HG02884 (cell line): ENCODE measurements around the gene CAMK1.
"Not testable (repeated sequence)": the region's sequence is repeated elsewhere in the genome, so short reads cannot be mapped to it uniquely, and the experiment has no call there.

Source experiments
- ATAC-seq: cut with Tn5 transposase; IDR thresholded peaks from one replicate; pipeline ENCODE4 v1.9.1; 2021; ENCODE audit warnings: mild to moderate bottlenecking, moderate library complexity; ENCODE audit not compliant: unreplicated experiment

CAMK1 gene

GRCh38 chr3:9776896-9777693, 7.3 kb upstream of the CAMK1 start:
- no peak for ATAC-seq

- not testable (repeated sequence) for ATAC-seq
Measured at GRCh38 chr3:9771007-9771406, 1.3 kb upstream of the CAMK1 start.

- no peak for ATAC-seq
Measured at GRCh38 chr3:9770276-9770812, 597 bp upstream of the CAMK1 start.

DNA sequence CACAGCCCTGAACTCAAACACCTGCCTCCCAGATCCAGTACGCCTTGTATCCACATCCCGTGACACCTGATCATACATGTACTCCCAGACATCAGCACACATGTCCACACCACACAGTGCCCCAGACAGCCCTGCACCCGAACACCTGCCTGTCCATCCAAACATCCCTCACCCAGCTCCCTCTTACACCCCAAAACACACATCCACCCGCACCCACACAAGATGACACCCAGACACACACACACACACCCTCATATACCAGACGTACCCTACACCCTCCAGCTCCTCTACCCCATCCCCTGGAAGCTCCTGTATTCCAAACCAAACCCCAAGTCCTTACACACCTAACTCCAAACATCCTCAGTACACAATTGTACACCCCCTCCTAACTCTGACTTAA, 735 bp downstream of the CAMK1 start:
- no peak for ATAC-seq

DNA sequence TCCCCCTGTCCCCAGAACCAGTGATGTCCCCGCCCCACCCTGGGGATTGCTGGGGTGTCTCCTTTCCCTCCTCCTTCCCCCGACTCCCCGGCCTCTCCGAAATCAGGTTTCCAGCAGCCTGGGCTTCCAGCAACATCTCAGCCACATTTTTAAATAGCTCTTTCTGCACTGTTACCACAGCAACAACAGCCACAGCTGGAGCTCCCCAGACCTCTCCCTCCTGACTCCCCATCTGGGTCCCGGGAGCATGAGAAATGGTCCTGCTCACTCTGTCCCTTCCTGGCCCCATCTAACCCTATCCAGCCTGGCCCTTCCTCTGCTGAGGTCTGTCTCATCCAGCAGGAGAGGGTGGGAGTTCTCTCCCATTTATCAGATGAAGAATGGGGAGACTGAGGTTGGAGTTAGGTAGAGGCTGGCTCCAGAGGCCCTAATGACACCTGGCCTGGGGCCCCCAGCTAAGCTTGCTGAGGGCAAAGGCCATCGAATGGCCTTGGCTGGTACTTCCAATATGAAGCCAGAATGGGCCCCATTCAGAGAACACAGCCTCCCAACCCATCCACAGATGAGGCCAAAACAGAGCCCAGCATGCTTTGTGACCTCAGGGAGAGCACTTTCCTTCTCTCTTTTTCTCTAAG, 1.5 kb downstream of the CAMK1 start:
- no peak for ATAC-seq

- ATAC-seq, result no peak
Measured at GRCh38 chr3:9767418-9767817, 2.3 kb downstream of the CAMK1 start.

- ATAC-seq, result no peak
Measured at GRCh38 chr3:9765865-9766264, 3.9 kb downstream of the CAMK1 start.

GRCh38 chr3:9762871-9763270, 6.9 kb downstream of the CAMK1 start:
- no peak for ATAC-seq

DNA sequence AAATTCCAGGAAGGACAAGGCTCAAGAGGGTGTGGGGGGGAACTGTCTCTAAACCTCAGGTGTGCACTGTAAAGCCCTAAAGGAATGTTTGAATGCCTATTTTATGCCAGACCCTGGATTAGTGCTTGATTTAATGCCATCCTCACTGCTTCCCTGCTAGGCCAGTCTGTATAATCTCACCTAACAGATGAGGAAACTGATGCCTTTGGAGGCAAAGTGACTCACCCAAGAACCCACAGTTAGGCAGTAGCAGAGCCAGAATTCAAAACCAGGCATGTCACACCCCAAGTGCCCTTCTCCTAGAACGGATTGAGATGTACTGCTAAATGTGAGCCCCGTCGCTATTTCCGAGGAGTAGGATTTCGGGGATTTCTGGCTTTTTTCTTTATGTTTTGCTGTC, 7.8 kb downstream of the CAMK1 start:
- no peak for ATAC-seq

GRCh38 chr3:9760779-9761505, 8.8 kb downstream of the CAMK1 start:
- ATAC-seq, result no peak

- no peak for ATAC-seq
Measured at GRCh38 chr3:9757427-9757826, 12.3 kb downstream of the CAMK1 start.

DNA sequence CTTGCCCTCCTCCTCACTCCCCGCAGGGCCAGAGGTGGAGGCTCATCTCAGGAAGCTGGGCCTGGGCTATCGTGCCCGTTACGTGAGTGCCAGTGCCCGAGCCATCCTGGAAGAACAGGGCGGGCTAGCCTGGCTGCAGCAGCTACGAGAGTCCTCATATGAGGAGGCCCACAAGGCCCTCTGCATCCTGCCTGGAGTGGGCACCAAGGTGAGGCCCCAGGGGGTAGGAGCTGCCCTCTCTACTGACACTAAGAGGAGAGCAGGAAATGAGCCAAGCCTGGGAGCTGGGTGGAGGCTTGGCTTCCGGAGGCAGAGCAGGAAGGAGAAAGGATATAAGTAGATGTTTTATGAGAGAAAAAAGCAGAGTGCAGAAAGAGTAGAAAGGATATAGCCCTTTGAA, 15.1 kb downstream of the CAMK1 start:
- ATAC-seq, result no peak

DNA sequence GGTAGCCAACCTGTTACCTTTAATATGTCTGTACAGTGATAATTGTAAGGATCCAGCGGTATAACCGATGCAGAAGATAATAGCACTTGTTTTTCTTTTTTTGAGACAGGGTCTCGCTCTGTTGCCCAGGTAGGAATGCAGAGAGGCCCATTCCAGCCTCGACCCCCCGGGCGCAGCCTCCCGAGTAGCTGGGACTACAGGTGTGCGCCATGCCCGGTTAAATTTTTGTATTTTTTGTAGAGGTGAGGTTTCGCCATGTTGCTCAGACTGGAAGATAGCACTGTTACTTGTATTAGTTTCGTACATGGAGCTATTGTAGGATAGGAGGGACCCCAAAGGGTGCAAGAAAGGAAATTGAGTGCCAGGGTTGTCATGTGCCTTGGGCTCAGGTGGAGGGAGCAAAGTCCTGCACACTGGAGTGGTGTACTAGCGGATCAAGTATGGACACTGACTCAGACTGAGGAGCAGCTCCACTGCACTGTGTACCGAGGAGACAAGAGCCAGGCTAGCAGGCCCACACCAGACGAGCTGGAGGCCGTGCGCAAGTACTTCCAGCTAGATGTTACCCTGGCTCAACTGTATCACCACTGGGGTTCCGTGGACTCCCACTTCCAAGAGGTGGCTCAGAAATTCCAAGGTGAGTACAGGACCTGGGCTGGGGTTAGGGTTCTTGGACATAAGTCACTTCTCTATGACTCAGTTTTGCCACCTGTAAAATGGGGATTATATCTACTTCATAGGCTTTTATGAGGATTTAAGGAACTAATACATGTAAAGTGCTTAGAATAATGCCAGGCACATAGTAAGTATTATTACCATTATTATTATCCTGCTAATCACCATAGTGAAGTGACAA, 19.0 kb downstream of the CAMK1 start:
- ATAC-seq, result no peak

- peak; percentile 94 for ATAC-seq
Measured at GRCh38 chr3:9749645-9750555, 19.8 kb downstream of the CAMK1 start, which contains the start of gene OGG1. Gene OGG1, plus strand, starts transcription at chr3:9749952. Its CDS starts 335 bp downstream, at chr3:9750287.

DNA sequence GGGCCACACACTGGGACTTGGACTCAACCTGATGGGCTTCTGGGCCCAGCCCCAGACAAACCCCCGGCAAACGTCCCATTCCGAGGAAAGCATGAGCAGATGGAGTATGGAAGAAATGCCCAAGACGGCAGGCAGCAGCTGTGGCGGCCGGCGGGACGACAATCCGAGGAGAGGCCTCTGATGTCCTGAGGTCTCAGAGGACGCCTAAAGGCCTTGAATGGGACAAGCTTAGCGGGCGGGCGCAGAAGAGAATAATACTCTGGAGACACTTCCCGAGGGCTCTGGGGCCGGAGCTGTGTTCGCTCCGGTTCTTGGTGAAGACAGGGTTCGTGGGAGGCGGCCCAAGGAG, 20.5 kb downstream of the CAMK1 start:
- ATAC-seq, result no peak

- ATAC-seq, result no peak
Measured at GRCh38 chr3:9748031-9748430, 21.7 kb downstream of the CAMK1 start.

DNA sequence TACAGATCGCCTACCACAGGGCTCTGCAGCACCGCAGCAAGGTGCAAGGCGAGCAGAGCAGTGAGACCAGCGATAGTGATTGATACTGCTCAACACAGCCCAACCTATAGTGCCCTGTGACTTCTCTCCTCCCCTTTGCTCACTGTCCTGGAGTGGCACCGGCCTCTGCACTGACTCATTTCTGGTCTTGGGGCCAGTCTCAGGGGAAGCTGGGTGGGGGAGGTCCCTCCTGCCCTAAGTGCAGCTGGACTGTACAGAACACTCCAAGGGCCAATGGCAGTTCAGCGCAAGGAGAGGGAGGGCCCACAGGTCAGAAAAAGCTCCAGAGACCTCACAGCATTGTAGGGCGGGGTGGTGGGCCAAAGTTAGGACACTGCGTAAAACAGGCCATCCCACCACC, 22.5 kb downstream of the CAMK1 start:
- ATAC-seq, result no peak

DNA sequence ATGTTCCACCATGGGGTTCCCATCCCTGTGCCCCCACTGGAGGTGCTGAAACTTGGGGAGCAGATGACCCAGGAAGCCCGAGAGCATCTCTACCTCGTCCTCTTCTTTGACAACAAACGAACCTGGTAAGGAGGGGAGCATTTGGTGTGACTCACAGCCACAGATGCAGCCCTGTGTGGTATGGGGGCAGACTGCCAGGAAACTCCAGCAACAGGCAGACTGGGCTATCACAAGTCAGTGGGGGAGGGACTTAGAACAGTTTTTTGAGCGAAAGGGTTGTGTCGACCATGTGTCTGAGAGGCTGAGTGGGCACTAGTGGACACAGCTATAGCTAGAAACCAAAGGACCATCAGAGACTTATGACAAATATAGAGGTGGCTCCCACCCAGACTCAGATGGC, 23.4 kb downstream of the CAMK1 start:
- ATAC-seq, result no peak

GRCh38 chr3:9745521-9745920, 24.2 kb downstream of the CAMK1 start:
- no peak for ATAC-seq

- ATAC-seq, result no peak
Measured at GRCh38 chr3:9744162-9744561, 25.6 kb downstream of the CAMK1 start.
